ENCODE measurements around the gene DSCAML1.
"Not testable (repeated sequence)": the region's sequence is repeated elsewhere in the genome, so short reads cannot be mapped to it uniquely, and the experiment has no call there.

The DSCAML1 gene

GRCh38 chr11:117792241-117792640, 4.8 kb downstream of the DSCAML1 start:
- no peak for DNase-seq (ENCODE audit: low read depth)

GRCh38 chr11:117790279-117790678, 6.7 kb downstream of the DSCAML1 start:
- no peak for DNase-seq (ENCODE audit: low read depth)

- no peak for DNase-seq (ENCODE audit: low read depth)
Measured at GRCh38 chr11:117789241-117789640, 7.8 kb downstream of the DSCAML1 start.

- DNase-seq (ENCODE audit: low read depth) = no peak
Measured at GRCh38 chr11:117786135-117786870, 10.7 kb downstream of the DSCAML1 start.

GRCh38 chr11:117782101-117782500, 14.9 kb downstream of the DSCAML1 start:
- no peak for DNase-seq (ENCODE audit: low read depth)

GRCh38 chr11:117781627-117782026, 15.4 kb downstream of the DSCAML1 start:
- no peak for DNase-seq (ENCODE audit: low read depth)

- no peak for DNase-seq (ENCODE audit: low read depth)
Measured at GRCh38 chr11:117780456-117780855, 16.6 kb downstream of the DSCAML1 start.

- no peak for DNase-seq (ENCODE audit: low read depth)
Measured at GRCh38 chr11:117774553-117774952, 22.5 kb downstream of the DSCAML1 start.

GRCh38 chr11:117772360-117772759, 24.7 kb downstream of the DSCAML1 start:
- DNase-seq (ENCODE audit: low read depth) = no peak

GRCh38 chr11:117771841-117772240, 25.2 kb downstream of the DSCAML1 start:
- no peak for DNase-seq (ENCODE audit: low read depth)

- no peak for DNase-seq (ENCODE audit: low read depth)
Measured at GRCh38 chr11:117771197-117771596, 25.8 kb downstream of the DSCAML1 start.

GRCh38 chr11:117770061-117770460, 27.0 kb downstream of the DSCAML1 start:
- DNase-seq (ENCODE audit: low read depth) = no peak

- DNase-seq (ENCODE audit: low read depth) = no peak
Measured at GRCh38 chr11:117769533-117769932, 27.5 kb downstream of the DSCAML1 start.

- no peak for DNase-seq (ENCODE audit: low read depth)
Measured at GRCh38 chr11:117768506-117768905, 28.5 kb downstream of the DSCAML1 start.

GRCh38 chr11:117767071-117767470, 29.9 kb downstream of the DSCAML1 start:
- no peak for DNase-seq (ENCODE audit: low read depth)

GRCh38 chr11:117766576-117766975, 30.4 kb downstream of the DSCAML1 start:
- no peak for DNase-seq (ENCODE audit: low read depth)

GRCh38 chr11:117766026-117766425, 31.0 kb downstream of the DSCAML1 start:
- no peak for DNase-seq (ENCODE audit: low read depth)

GRCh38 chr11:117765068-117765467, 31.9 kb downstream of the DSCAML1 start:
- no peak for DNase-seq (ENCODE audit: low read depth)

- not testable (repeated sequence) for DNase-seq (ENCODE audit: low read depth)
Measured at GRCh38 chr11:117763465-117763864, 33.6 kb downstream of the DSCAML1 start.

- DNase-seq (ENCODE audit: low read depth) = no peak
Measured at GRCh38 chr11:117761993-117762392, 35.0 kb downstream of the DSCAML1 start.

GRCh38 chr11:117759305-117759704, 37.7 kb downstream of the DSCAML1 start:
- DNase-seq (ENCODE audit: low read depth) = no peak

GRCh38 chr11:117754030-117754429, 43.0 kb downstream of the DSCAML1 start:
- DNase-seq (ENCODE audit: low read depth) = no peak

- DNase-seq (ENCODE audit: low read depth) = no peak
Measured at GRCh38 chr11:117752721-117753237, 44.2 kb downstream of the DSCAML1 start.

GRCh38 chr11:117752071-117752470, 44.9 kb downstream of the DSCAML1 start:
- no peak for DNase-seq (ENCODE audit: low read depth)
